Stimulated activated memory B cell treated with anti-CD40 and anti-IgM and Interleukin-4, amounts not matched to agents 10 μg/mL and 1 μg/mL and 100 μg/mL, for 72 hours (primary cell): ENCODE results near the gene TMEM72.
A peak's percentile ranks its signal among the peaks of the same experiment; 100 is the strongest.
"Not testable (repeated sequence)": the region's sequence is repeated elsewhere in the genome, so short reads cannot be mapped to it uniquely, and the experiment has no call there.

Experiments
- ATAC-seq: fragments of 150-1000 bp; cut with Tn5 transposase; 2 replicates; pipeline ENCODE4 v1.10.0; 2021
- H3K27ac Mint-ChIP-seq: one replicate; pipeline ENCODE4 v1.8.0; 2022; ENCODE audit warnings: mild to moderate bottlenecking, mixed read lengths
- H3K27me3 Mint-ChIP-seq: one replicate; pipeline ENCODE4 v1.8.0; 2022; ENCODE audit warnings: mixed read lengths
- H3K36me3 Mint-ChIP-seq: one replicate; pipeline ENCODE4 v1.8.0; 2022; ENCODE audit warnings: mixed read lengths
- H3K4me1 Mint-ChIP-seq: one replicate; pipeline ENCODE4 v1.8.0; 2022; ENCODE audit warnings: mixed read lengths
- H3K4me3 Mint-ChIP-seq: one replicate; pipeline ENCODE4 v1.8.0; 2022; ENCODE audit warnings: mild to moderate bottlenecking, moderate library complexity, mixed read lengths
- H3K9me3 Mint-ChIP-seq: one replicate; pipeline ENCODE4 v1.8.0; 2022; ENCODE audit warnings: mixed read lengths

The TMEM72 gene

DNA sequence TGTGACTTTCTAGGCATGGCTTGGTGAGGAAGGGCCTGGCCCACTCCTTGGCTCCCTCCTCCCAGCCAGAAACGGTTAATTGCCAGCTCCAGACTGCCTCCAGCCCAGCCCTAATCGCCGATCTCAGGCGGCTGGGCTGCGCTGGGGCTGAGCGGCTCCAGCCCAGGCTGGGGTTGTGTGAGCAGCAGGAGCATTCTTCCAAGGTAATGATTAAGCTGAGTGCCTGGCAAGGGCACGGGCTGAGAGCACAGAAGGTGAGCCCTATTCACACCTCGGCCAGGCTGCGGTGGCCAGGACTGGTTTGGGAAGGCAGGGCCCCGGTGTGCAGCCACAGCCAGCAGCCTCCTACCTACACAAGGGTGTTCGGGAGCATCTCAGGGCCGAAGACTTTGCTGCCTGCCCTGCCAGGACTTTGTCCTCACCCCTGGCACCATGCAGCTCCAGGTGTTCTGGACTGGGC, at the start of gene TMEM72:
TMEM72 (plus strand) TSS at position 257 of the 460 bp plus-strand sequence; CDS start at position 433, 176 bp downstream.
- H3K4me1 Mint-ChIP-seq: peaks cover 9% of the 10 kb centered on the region
- H3K4me3 Mint-ChIP-seq: no peak within 1 kb of the TSS
- no peak for ATAC-seq
- H3K9me3 Mint-ChIP-seq: no peaks in the 10 kb centered on the region
- H3K27me3 Mint-ChIP-seq: peaks cover 23% of the 10 kb centered on the region
- H3K27ac Mint-ChIP-seq: no peak within 1 kb of the TSS
- no peaks in the 10 kb centered on the region for H3K36me3 Mint-ChIP-seq

DNA sequence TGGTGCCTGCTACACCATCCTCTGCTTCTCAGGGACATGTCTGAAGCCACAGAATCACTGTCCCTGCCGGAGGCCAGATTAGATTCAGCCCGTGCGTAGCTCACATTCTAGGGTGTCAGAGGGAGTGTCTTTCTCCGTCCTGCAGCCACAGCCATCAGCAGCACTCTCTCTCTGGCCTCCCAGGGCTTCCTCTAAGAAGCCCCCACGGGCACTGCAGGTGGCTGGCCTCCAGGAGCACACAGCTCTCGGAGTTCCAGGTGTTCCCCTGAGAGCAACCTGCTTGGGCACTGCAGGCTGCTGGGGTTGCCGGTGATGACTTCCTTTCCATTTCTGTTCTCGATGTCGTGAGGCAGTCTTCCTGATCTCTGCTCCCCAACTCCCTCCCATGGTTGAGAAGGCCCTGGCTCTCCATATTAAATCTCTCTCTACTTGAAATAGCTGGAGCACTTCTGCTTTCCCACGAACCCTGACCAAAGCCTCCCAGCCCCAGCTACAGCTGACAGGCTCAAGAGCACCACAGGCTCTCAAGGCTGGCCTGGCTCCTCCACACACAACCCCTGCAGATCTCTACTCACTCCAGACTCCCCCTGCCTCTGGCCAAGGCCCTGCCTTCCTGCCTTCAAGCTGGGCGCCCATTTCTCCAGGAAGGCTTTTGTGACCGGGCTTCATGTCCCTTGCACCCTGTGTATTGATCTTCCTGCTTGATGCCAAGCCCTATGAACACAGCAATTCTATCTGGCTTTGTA, 49.0 kb upstream of the TMEM72 start:
- no peak for ATAC-seq
- Mint-ChIP-seq H3K27me3 (peaks cover 61% of the 10 kb centered on the region), H3K4me3 (no peak overlapping the region), H3K9me3 (no peaks in the 10 kb centered on the region), H3K36me3 (no peaks in the 10 kb centered on the region), H3K4me1 (peaks cover 13% of the 10 kb centered on the region), H3K27ac (no peak overlapping the region)

DNA sequence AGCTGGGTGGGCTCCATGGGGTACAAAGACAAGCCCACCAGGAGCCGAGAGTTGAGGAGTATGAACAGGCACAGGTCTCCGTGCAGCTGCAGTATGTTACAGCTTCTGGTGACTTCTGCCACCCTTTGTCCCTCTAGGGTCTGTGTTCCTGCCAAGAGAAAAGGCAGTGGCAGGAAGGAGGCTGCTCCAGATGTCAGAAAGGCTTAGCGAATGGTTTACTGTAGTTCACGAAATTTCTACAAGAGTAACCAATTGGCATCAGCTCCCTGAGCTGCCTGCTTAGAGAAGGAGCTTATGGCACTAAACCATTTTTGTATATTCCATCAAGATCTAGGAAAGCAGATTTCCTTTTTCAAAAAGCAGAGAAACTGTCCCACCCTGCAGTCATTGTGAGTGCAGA, 48.2 kb upstream of the TMEM72 start:
- ATAC-seq: no peak
- H3K4me1 Mint-ChIP-seq: peaks cover 13% of the 10 kb centered on the region
- peaks cover 62% of the 10 kb centered on the region for H3K27me3 Mint-ChIP-seq
- H3K36me3 Mint-ChIP-seq: no peaks in the 10 kb centered on the region
- no peak overlapping the region for H3K4me3 Mint-ChIP-seq
- H3K27ac Mint-ChIP-seq: no peak overlapping the region
- H3K9me3 Mint-ChIP-seq: no peaks in the 10 kb centered on the region

DNA sequence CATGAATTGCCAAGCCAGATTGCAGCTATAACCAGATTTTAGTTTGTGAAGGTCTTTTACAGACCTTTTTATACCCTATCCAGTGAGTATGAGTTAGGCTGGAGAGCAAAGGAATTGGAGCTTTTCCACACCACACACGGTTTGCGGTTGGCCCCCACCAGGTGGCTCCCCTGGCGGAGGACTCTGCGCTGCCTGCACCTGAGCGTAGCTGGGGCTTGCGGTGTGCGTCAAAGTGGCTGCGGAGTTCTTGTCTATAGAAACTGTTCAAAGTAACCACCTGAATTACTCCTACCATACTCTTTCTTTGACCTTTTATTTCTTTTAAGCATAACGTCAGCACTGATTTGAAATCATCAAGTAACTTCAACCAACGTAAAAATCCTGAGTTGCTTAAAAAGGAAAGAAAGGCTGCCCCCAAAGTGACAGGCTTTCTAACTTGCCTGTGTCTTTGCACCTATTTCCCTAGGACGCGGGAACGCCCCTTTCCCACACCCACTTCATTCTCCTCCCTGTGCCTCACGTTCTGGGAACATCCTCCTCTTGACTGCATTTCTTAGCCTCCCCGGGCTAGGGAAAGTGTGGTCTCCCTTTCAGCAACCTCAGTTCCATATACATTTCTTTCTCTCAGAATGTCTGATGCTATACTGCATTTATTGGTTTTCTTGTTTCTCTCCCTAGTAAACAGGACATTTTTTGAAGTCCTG, 47.6 kb upstream of the TMEM72 start:
- H3K9me3 Mint-ChIP-seq: no peaks in the 10 kb centered on the region
- H3K27me3 Mint-ChIP-seq: peaks cover 68% of the 10 kb centered on the region
- no peak for ATAC-seq
- peaks cover 13% of the 10 kb centered on the region for H3K4me1 Mint-ChIP-seq
- peak overlapping the region; percentile 83 for H3K4me3 Mint-ChIP-seq
- H3K36me3 Mint-ChIP-seq: no peaks in the 10 kb centered on the region
- no peak overlapping the region for H3K27ac Mint-ChIP-seq

DNA sequence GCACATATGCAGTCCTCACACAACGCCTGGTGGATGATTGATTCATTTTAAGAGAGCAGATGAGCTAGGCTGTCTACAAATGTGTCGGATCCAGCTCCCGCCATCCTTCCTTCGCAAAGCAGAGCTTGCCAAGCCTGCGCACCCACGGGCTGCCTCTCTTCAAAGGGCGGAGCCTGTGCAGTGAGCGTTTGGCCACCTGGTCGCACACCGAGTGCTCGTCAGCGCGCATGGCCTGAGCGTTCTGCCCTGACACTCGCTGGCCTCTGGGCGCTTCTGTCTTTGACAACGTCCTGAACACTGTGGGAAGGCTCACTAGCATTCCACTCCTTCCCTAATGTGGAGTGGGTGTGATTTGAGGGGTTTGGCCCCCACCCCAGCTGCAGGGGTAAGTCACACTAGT, 47.1 kb upstream of the TMEM72 start:
- H3K36me3 Mint-ChIP-seq: no peaks in the 10 kb centered on the region
- ATAC-seq: no peak
- no peak overlapping the region for H3K27ac Mint-ChIP-seq
- H3K27me3 Mint-ChIP-seq: peaks cover 73% of the 10 kb centered on the region
- no peaks in the 10 kb centered on the region for H3K9me3 Mint-ChIP-seq
- H3K4me1 Mint-ChIP-seq: peaks cover 13% of the 10 kb centered on the region
- H3K4me3 Mint-ChIP-seq: peak overlapping the region; percentile 83

DNA sequence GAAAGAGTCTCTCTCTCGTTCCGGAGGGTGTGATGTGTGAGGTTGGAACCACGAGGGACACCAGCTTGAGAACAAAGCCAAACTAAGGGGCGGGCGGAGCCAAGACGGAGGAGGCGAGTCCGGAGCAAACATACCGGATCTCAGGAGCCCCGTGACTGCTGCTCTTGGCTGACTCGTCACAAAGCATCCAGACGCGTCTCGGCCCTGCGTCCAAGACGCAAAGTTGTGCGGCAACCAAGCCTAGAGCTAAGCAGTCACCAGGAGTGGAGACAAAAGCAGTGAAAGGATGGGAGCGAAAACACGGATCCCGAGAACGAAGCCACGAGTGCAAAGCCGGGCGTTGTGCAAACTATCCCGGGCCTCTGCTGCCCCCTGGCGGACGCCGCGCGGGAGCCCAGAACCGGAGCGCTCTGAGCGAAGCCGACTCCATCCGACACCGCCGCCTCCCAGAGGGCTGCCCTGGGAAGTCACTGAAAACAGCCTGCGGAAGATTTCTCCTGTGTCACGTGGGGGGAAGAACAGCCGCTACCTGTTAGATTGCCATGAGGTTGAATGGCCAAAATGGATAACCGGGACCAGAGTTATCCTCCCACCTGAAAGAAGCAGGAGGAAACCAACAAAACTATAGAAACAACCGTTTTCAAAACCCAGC, 46.4 kb upstream of the TMEM72 start:
- Mint-ChIP-seq H3K9me3 (no peaks in the 10 kb centered on the region), H3K27ac (no peak overlapping the region), H3K4me3 (peak overlapping the region; percentile 83), H3K36me3 (no peaks in the 10 kb centered on the region), H3K4me1 (peaks cover 13% of the 10 kb centered on the region), H3K27me3 (peaks cover 80% of the 10 kb centered on the region)
- ATAC-seq: peak; percentile 87

DNA sequence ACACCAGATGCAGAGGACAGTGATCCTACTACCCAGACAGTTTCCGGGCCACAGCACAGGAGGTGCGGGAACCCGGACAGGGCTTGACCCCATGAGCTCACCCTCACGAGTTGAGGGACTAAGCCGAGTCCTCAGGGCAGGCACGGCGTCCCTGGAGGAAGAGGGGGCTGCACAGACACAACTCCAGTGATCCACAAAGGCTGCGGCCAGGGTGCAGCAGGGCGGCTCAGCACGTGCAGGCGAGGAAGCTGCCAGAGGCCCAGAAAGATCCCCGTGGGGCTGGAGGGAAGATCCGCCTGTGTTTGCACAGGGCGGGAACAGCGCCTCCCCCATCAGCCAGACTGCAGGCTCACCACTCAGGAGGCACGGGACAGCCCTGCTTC, 45.9 kb upstream of the TMEM72 start:
- H3K27me3 Mint-ChIP-seq: peaks cover 85% of the 10 kb centered on the region
- no peaks in the 10 kb centered on the region for H3K36me3 Mint-ChIP-seq
- H3K9me3 Mint-ChIP-seq: no peaks in the 10 kb centered on the region
- peaks cover 13% of the 10 kb centered on the region for H3K4me1 Mint-ChIP-seq
- no peak for ATAC-seq
- H3K27ac Mint-ChIP-seq: no peak overlapping the region
- H3K4me3 Mint-ChIP-seq: no peak overlapping the region

DNA sequence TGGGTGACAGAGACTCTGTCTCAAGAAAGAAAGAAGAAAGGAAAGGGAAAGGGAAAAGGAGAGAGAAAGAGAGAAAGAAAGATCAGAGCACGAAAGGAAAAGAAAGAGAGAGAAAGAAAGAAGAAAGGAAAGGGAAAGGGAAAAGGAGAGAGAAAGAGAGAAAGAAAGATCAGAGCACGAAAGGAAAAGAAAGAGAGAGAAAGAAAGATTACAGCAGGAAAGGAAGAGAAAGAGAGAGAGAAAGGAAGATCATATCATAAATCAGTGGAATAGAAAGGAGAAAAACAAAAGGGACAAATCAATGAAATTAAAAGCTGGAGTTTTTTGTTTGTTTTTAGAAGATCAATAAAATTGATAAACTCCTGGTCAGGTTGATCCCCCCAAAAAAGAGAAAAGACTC, 44.8 kb upstream of the TMEM72 start:
- H3K4me3 Mint-ChIP-seq, ATAC-seq, H3K27ac Mint-ChIP-seq, H3K36me3 Mint-ChIP-seq, H3K9me3 Mint-ChIP-seq: not testable (repeated sequence)
- Mint-ChIP-seq H3K4me1 (peaks cover 13% of the 10 kb centered on the region), H3K27me3 (peaks cover 77% of the 10 kb centered on the region)

DNA sequence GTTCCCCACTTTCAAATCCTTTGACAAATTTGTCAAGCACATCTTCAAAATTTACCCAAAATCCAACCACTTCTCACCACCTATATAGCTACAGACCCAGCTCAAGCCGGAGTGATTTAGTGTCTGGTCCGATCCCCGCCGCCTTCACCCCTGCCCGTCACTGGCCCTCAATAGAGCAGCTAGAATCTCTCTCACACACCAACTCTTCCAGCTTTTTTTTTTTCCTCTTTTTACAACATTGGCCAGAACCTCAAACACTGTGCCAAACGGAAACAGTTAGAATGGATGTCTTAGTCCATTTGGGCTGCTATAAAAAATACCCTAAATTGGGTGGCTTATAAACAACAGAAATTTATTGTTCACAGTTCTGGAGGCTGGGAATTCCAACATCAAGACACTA, 41.1 kb upstream of the TMEM72 start:
- Mint-ChIP-seq H3K36me3 (no peaks in the 10 kb centered on the region), H3K4me3 (no peak overlapping the region), H3K27ac (no peak overlapping the region), H3K27me3 (peaks cover 45% of the 10 kb centered on the region), H3K4me1 (no peaks in the 10 kb centered on the region), H3K9me3 (no peaks in the 10 kb centered on the region)
- no peak for ATAC-seq

DNA sequence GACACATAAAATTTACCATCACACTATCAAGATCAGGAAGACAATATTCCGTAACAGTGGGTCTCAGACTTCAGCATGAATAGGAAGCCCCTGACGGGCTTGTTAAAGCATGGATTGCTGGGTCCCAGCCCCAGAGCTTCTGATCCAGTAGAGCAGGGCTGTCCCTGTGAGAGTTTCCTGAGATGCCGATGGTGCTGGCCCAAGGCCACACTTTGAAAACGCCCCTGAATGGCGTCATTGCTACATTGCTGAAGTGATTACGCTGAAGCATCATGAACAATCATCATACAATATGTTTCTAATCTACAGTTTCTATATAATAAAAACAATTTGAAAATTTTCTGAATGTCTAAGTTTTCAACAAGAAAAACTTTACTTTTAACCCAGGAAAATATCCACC, 38.0 kb upstream of the TMEM72 start:
- Mint-ChIP-seq H3K9me3 (no peaks in the 10 kb centered on the region), H3K27me3 (peaks cover 35% of the 10 kb centered on the region), H3K27ac (no peak overlapping the region), H3K36me3 (no peaks in the 10 kb centered on the region), H3K4me3 (no peak overlapping the region), H3K4me1 (no peaks in the 10 kb centered on the region)
- ATAC-seq: no peak

DNA sequence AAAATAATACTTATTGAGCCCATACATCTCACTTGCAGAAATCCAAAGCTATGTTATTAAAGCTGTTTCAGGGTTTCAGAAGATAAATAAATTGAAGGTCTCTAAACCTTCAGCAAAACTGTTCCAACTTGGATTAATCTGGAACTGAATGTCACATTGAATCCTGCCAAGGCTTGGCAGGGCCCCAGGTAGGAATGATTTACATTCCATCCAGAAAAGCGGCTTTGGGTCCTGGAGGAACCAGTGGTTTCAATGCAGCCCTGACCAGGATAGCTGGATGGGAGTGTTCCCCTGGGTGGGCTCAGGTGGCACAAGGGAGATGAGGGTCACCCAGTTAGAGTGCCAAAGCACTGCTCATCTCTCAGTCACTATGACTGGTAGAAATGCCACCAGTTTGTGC, 37.0 kb upstream of the TMEM72 start:
- H3K36me3 Mint-ChIP-seq: no peaks in the 10 kb centered on the region
- no peak for ATAC-seq
- H3K27ac Mint-ChIP-seq: no peak overlapping the region
- H3K4me3 Mint-ChIP-seq: no peak overlapping the region
- H3K9me3 Mint-ChIP-seq: no peaks in the 10 kb centered on the region
- peaks cover 7% of the 10 kb centered on the region for H3K4me1 Mint-ChIP-seq
- H3K27me3 Mint-ChIP-seq: peaks cover 33% of the 10 kb centered on the region

DNA sequence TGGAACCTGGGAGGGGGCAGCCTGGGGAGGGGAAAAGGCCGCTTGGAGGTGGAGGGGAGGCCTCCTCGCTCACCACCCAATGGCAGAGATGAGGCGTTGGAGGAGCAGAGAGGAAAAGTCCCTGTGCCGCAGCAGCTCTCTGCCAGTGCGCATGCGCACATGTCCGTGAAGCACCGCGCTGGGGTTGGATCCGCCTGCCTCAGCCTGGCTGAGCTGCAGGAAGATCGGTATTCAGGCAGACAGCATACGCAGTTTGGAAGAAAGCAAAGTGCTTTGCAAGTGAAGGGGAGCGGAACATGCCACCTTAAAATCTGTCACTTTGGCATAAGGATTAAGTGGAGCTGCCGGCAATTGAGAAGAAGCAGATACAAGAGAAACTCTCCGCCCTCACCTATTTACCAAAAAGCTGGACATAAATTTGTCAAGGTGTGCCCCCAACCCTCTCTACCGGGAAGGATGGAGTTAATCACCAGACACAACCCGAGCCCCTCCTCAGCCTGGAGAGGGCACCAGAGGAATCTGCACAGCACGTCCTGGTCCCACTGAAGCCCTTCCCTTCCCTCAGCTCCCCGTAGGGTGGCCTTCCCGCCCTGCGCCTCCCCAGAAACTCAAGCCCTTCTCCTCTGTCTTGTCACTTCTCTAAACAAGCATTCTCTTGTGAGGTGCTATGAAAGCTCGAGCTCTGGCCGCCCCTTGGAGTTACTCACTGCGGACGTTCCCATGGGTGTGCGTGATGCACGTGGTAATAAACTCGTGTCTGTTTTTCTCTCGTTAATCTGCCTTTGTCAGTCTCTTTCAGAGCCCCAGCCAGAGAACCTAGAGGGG, 32.2 kb upstream of the TMEM72 start:
- ATAC-seq: peak; percentile 68
- Mint-ChIP-seq H3K27me3 (peaks cover 62% of the 10 kb centered on the region), H3K4me3 (peak overlapping the region; percentile 79), H3K27ac (no peak overlapping the region), H3K9me3 (no peaks in the 10 kb centered on the region), H3K36me3 (no peaks in the 10 kb centered on the region), H3K4me1 (peaks cover 15% of the 10 kb centered on the region)

DNA sequence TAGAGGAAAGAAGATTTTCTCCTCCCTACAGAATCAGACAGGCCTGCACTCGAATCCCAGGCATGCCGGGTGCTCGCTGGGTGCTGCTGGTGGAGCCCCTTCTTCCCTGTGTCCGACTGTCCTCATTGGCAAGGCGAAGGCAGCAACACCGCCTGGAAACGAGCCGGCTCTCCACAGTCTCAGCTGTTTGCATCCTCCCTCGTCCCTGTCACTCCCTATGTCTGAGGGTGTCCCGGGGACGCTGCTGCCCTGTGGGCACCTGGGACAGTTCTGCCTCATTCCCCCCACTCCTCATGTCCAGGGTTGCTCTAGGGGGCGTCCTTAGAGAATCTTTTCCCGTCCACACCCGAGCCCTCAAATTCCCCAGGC, 31.6 kb upstream of the TMEM72 start:
- no peaks in the 10 kb centered on the region for H3K36me3 Mint-ChIP-seq
- no peak overlapping the region for H3K27ac Mint-ChIP-seq
- peaks cover 15% of the 10 kb centered on the region for H3K4me1 Mint-ChIP-seq
- peaks cover 62% of the 10 kb centered on the region for H3K27me3 Mint-ChIP-seq
- H3K4me3 Mint-ChIP-seq: peak overlapping the region; percentile 79
- H3K9me3 Mint-ChIP-seq: no peaks in the 10 kb centered on the region
- ATAC-seq: no peak

DNA sequence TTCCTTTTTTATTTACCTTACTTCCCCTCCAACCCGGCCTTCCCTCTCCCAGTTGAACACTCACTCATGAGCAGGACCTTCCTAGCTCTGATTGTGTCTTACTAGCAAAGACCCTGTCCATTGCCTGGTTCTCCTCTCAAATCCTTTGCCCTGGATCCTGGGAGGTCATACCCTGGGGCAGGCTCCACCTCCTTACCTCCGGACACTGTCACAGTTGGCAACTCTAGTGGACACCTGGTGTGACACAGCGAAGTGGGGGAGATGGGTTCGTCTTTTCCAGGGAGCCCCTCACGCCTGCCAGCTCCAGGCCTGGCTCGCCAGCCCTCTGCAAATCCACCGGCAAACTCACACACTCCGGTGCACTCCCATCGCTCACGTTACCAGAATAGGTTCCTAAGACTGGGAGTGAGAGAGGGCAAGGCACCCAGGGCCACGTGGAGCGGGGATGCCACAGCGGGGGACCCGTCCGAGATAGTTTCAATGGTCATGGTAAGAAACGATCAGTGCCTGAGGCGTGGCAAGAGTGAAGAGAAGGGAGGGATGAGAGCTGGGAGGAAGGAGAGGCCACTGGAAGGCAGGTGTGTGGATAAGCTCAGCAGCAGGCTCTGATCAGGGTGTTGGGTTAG, 30.9 kb upstream of the TMEM72 start:
- H3K4me3 Mint-ChIP-seq: peak overlapping the region; percentile 3
- no peaks in the 10 kb centered on the region for H3K9me3 Mint-ChIP-seq
- H3K36me3 Mint-ChIP-seq: no peaks in the 10 kb centered on the region
- peaks cover 62% of the 10 kb centered on the region for H3K27me3 Mint-ChIP-seq
- H3K27ac Mint-ChIP-seq: no peak overlapping the region
- no peak for ATAC-seq
- H3K4me1 Mint-ChIP-seq: peaks cover 15% of the 10 kb centered on the region

DNA sequence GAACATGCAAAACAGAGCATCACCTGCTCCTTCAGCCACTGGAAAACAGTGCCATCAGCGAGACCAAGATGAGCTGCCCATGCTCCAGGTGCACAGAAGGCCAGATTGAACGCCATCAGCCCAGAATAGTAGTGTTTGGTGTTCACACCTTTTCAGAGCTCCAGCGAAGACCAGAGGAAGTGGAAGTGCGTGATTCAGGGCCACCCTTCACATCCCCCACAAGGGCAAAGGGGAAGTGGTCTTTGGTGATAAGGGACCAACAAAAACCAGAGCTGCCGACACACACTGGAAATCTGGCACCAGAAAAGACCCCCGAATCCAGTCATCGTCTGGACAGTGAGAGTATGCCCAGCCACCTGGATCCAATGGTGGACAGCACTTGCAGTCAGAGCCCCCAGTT, 29.5 kb upstream of the TMEM72 start:
- H3K27me3 Mint-ChIP-seq: peaks cover 65% of the 10 kb centered on the region

More for the DNA sequence above, 29.5 kb upstream of the TMEM72 start:
- Mint-ChIP-seq H3K9me3 (no peaks in the 10 kb centered on the region), H3K36me3 (no peaks in the 10 kb centered on the region), H3K4me3 (no peak overlapping the region), H3K27ac (no peak overlapping the region), H3K4me1 (peaks cover 15% of the 10 kb centered on the region)
- ATAC-seq: no peak
